Dermis lymphatic vessel endothelial cell (primary cell): ENCODE data around the gene RUFY4. TPM values are rescaled to one million over a fixed set of nuclear protein-coding genes. Genes with fewer than 3 reads are reported as not detected.

Source experiments
- total RNA-seq: library from RNA; depleted of rRNA; stranded (reverse); fragments of >200 nt; gene quantifications from 2 replicates; pipeline ENCODE4 v1.2.1, GENCODE V29; 2014

Gene RUFY4
- total RNA-seq: not detected in 2 replicates

GRCh38 chr2:218068721-218069334 is at the start of gene RUFY4:
TSS of gene RUFY4 (plus strand) at chr2:218069253. CDS start at chr2:218070606, 1,353 bp downstream.

DNA sequence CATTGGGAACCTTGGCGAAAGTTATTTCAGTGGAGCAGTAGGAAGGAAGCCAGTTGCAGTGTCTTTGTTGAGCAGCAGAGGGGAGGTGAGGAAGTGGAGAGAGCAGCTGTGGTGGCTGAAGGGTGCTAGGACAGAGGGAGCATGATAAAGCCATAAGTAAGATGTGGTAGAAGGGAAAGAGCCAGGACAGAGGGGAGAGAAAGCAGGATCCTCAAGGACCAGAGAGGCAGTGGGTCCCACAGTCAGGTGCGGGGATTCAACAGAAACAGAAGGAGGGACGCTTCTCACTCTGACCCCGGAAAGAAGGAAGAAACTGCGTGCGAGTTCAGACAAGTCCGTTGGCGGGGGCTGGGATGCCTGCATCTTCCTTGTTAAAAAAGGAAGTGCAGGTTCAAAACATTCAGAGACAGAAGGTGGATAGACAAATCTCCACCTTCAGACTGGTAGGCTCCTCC is 56.6 kb downstream of the RUFY4 start, which contains the start of gene CXCR2:
Gene CXCR2 (plus strand): TSS at position 403 of the 455 bp plus-strand sequence. CDS start 8,774 bp downstream, outside the sequence.

Other genes starting within 250 kb of the RUFY4 start
- gene TNS1, start 66.3 kb upstream of the RUFY4 start, total RNA-seq: 33.3 and 41.8 TPM in 2 replicates
- gene CXCR2, start 56.8 kb downstream of the RUFY4 start, total RNA-seq: not detected in 2 replicates
- gene CXCR1, start 97.7 kb downstream of the RUFY4 start, total RNA-seq: not detected in 2 replicates
- gene ARPC2, start 147.9 kb downstream of the RUFY4 start, total RNA-seq: 232 and 237 TPM in 2 replicates
- 0.09 TPM in 1 of 2 replicates, not detected in the other for gene GPBAR1, start 191.8 kb downstream of the RUFY4 start, total RNA-seq
- gene AAMP, start 200.9 kb downstream of the RUFY4 start, total RNA-seq: 133 and 152 TPM in 2 replicates
- gene PNKD, start 201.3 kb downstream of the RUFY4 start, total RNA-seq: 16.6 and 19.1 TPM in 2 replicates
- 119 and 159 TPM in 2 replicates for gene TMBIM1, start 223.2 kb downstream of the RUFY4 start, total RNA-seq